ENCODE results near the gene LBP.
A peak's percentile ranks its signal among the peaks of the same experiment; 100 is the strongest.
"Not testable (repeated sequence)": the region's sequence is repeated elsewhere in the genome, so short reads cannot be mapped to it uniquely, and the experiment has no call there.

The LBP gene

GRCh38 chr20:38402089-38402488 is 55.8 kb downstream of the LBP start:
- no peak for DNase-seq

- no peak for DNase-seq
These were observed 56.5 kb downstream of the LBP start for GRCh38 chr20:38402816-38403215.

GRCh38 chr20:38404016-38404415 is 57.7 kb downstream of the LBP start:
- DNase-seq: no peak

GRCh38 chr20:38405132-38405531 is 58.9 kb downstream of the LBP start:
- DNase-seq: no peak

DNA sequence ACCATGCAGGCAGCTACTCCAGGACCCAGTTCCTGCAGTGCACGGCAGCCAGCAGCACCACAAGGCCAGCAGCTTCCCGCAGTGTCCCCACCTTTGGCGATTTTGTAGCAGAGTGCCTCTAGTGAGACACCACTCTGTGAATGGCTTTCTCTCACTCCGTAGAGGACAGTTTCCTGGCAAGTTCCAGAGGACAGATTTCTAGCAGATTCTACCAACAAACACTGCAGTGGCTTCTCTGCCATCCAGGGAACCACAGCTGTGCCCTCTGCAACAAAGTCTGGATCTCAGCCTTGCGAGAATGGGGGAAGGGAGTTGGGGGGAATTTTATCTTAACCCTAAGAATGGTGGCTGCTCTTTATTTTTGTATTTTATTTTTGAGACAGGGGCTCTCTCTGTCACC is 60.2 kb downstream of the LBP start:
- DNase-seq: no peak

DNA sequence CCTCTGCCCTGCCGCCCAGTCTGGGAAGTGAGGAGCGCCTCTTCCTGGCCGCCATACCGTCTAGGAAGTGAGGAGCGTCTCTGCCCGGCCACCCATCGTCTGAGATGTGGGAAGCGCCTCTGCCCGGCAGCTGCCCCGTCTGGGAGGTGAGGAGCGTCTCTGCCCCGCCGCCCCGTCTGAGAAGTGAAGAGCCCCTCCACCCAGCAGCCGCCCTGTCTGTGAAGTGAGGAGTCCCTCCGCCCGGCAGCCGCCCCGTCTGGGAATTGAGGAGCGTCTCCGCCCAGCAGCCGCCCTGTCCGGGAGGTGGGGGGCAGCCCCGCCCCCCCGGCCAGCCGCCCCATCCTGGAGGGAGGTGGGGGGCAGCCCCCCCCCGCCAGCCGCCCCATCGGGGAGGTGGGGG is 61.0 kb downstream of the LBP start:
- no peak for DNase-seq

GRCh38 chr20:38407822-38408221 is 61.5 kb downstream of the LBP start:
- DNase-seq: not testable (repeated sequence)

- no peak for DNase-seq
These were observed 66.7 kb downstream of the LBP start for GRCh38 chr20:38412877-38413577.

DNA sequence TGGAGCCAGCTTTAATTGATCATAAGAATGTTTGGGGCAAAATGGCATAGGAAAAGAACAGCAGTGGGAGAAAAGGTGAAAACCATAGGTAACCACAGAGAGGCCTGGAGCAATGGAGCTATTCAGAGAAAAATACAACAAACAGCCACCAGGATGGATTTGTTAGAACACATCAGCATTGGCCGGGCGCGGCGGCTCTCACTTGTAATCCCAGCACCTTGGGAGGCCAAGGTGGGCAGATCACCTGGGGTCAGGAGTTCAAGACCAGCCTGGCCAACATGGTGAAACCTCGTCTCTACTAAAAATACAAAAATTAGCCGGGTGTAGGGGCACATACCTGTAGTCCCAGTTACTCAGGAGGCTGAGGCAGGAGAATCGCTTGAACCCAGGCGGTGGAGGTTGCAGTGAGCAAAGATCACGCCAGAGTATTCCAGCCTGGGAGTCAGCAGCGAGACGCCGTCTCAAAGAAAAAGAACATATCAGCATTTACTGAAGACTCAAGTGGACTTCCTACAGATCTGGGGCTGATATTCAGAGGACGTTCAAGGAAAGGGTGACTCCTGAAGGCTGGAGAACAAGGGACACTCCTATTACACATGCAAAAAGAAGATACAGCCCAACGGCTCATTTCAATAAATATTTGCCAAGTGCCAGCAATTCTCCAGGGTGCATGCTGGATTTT is 68.6 kb downstream of the LBP start:
- DNase-seq: no peak

GRCh38 chr20:38418509-38419204 is 72.4 kb downstream of the LBP start:
- peak; percentile 24 for DNase-seq

DNA sequence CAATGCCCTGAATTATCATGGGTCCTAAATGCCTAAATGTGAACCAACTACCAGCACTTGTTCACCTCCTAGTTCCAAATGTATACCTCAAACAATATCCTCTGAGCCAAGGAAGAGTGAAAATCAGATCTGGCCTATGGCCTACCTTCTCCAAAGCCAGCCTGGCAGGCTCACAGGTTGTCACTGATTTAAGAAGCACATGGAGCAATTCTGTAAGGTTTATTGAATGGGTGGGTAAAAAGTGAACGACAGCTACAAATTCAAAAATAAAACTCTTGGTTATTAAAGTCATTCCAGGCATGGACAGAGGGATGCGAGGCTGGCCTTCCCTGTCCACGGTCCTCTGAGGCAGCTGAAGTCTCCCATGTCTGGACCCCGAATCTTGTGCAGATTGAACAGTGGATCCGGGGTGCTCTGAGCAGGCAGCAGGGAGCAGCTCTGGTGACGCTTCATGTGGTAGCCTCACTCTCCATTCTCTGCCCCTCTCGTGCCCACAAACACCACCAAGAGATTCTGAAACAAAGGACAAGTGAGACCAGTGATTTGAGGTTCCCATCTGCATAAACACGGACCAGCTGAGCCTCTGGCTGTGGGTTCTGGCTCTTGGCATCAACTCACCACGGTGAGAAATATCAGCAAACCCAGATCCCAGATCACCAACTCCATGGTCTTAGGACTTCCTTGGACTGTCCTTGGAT is 74.3 kb downstream of the LBP start:
- DNase-seq: no peak

- no peak for DNase-seq
These were observed 75.6 kb downstream of the LBP start for GRCh38 chr20:38421915-38422314.

DNA sequence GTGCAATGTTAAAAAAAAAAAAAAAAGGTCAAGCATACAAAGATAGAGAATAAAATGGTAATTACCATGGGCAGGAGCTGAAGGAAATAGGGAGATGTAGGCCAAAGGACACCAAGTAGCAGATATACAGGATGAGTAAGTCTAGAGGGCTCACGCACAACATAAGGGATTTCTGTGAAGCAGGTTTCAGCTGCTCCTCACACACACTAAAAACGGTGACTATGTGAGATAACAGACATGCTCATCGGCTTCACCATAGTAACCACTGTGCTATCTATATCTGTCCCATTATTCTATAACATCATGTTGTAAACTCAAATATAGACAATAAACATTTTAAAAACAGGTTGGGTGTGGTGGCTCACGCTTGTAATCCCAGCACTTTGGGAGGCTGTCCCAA is 77.3 kb downstream of the LBP start:
- DNase-seq: no peak

DNA sequence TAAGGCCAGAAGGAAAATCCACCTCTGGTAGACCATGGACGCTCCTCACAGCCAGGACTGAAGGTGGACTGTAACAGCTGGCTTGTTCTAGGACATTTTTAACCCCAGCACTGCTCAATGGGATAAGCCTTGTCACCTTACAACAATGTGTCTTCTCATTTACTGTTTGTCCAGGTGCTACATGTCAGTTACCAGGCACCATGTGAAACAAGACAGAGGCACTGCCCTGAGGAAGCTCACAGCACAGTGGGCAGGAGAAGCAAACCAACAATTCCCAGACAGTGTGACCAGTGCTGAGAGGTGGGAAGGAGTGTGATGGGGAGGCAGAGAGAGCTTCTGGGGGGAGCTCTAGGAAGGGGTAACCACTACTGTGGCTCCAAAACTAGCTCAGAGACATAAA is 78.1 kb downstream of the LBP start:
- no peak for DNase-seq

GRCh38 chr20:38426006-38426897 is 80.0 kb downstream of the LBP start:
- DNase-seq: no peak
